Measurements from ENCODE around the gene HARS2.

Gene HARS2

GRCh38 chr5:140677947-140678346, 13.3 kb upstream of the HARS2 start:
- no peak overlapping the region for H3K4me3 ChIP-seq (ENCODE audit: low read length)
- no peak for DNase-seq (ENCODE audit: low read depth)
- TF ChIP-seq CTCF (conservative IDR thresholded peaks at IDR 0.05; ENCODE audit: low read depth, low read length), result no peak

GRCh38 chr5:140678993-140679392, 12.3 kb upstream of the HARS2 start:
- DNase-seq (ENCODE audit: low read depth), result no peak
- TF ChIP-seq CTCF (conservative IDR thresholded peaks at IDR 0.05; ENCODE audit: low read depth, low read length), result no peak
- no peak overlapping the region for H3K4me3 ChIP-seq (ENCODE audit: low read length)

GRCh38 chr5:140690376-140690932, 801 bp upstream of the HARS2 start:
- DNase-seq (ENCODE audit: low read depth), result no peak
- no peak for TF ChIP-seq CTCF (conservative IDR thresholded peaks at IDR 0.05; ENCODE audit: low read depth, low read length)
- peak overlapping the region; percentile 91 for H3K4me3 ChIP-seq (ENCODE audit: low read length)

GRCh38 chr5:140694276-140694675, 3.0 kb downstream of the HARS2 start:
- peak; percentile 79 for DNase-seq (ENCODE audit: low read depth)
- TF ChIP-seq CTCF (conservative IDR thresholded peaks at IDR 0.05; ENCODE audit: low read depth, low read length), result no peak

GRCh38 chr5:140696891-140697492, 5.7 kb downstream of the HARS2 start:
- no peak for DNase-seq (ENCODE audit: low read depth)
- TF ChIP-seq CTCF (conservative IDR thresholded peaks at IDR 0.05; ENCODE audit: low read depth, low read length), result no peak
- no peak overlapping the region for H3K4me3 ChIP-seq (ENCODE audit: low read length)

More at GRCh38 chr5:140694276-140694675, 3.0 kb downstream of the HARS2 start:
- H3K4me3 ChIP-seq (ENCODE audit: low read length), result no peak overlapping the region

- H3K4me3 ChIP-seq (ENCODE audit: low read length), result peak within 1 kb of the TSS; percentile 93
These were observed 9.2 kb downstream of the HARS2 start, which contains the start of gene ZMAT2 for GRCh38 chr5:140700177-140701144. Gene ZMAT2, plus strand, starts transcription at chr5:140700447. Its CDS starts 14 bp downstream, at chr5:140700461.

More at GRCh38 chr5:140700177-140701144, 9.2 kb downstream of the HARS2 start, which contains the start of gene ZMAT2:
- peak; percentile 96 for DNase-seq (ENCODE audit: low read depth)
- TF ChIP-seq CTCF (conservative IDR thresholded peaks at IDR 0.05; ENCODE audit: low read depth, low read length), result no peak
